A549 treated with CORT108297 at 1 μM for 4 hours (cell line): ENCODE results near the gene CDIP1. TPM values are rescaled to one million over a fixed set of nuclear protein-coding genes. Genes with fewer than 3 reads are reported as not detected.

Source experiments
- total RNA-seq: library from RNA; stranded (reverse); fragments of 200-300 nt; extraction: Qiagen RNA extraction; gene quantifications from 5 replicates; pipeline ENCODE4 v1.2.3, GENCODE V29; 2022

Gene CDIP1
- total RNA-seq = 11.0 to 13.8 TPM (median 11.9 TPM) in 5 replicates

DNA sequence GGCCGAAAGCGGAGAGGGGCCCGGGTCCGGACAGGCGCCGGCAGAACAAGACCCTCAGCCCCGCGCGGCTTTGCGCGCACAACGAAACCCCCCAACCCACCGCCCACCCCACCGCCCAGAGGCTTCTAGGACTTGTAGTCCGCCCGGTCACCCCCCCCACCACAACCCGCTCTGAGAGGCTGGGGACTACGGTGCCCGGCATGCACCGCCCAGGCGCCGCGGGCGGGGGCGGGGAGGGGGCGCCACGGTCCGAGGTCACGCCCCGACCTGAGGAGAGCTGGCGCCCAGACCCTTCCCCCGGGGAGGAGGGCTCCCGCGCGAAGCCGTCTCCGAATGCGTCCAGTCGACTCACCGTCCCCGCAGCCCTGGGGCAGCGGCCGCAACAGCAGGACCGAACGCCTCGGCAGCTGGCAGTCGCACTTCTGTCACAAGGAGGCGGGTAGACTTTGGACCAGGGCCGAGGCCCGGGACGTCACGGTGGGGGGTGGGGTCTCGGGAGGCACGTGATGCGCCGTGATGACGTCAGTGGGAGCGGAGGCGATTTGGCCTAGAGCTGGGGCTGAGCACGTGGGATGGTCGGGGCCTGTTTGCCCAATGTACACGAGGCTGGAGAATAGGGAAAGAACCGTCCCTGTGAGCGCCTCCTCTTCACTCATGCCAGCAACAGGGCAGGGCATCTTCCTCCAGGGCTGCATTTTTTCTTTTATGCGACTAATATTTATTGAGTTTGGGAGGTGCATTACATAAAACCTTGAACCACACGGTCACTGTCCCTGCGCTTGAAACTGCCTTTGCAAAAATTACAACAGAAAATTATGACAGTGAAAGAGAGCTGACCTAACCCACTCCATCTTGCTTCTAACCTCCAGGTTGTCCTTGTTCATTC lies at the start of gene CDIP1:
Gene CDIP1, minus strand, starts transcription at position 424 of the 886 bp plus-strand sequence. CDS start 24,643 bp downstream, outside the sequence.

DNA sequence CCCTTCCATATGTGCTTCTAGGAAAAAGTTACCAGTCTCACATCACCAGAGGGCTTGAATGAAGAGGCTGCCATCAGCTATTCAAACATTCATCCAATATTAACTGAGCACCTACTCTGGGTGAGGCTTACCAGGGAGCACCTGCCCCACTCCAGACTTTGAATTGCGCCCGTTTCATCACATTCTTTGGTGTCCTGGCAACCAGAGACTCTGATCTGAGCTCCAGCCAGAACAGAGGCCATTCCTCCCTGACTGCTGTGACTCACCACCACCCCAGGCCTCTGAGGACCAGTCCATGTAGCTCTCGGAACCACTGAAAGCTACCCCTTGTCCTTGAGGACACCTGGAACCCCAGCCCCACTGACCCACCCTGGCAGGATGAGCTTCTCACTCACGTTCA lies 17.5 kb upstream of the CDIP1 start, which contains the start of gene C16orf96:
Gene C16orf96, plus strand, starts transcription at position 229 of the 400 bp plus-strand sequence. Its CDS starts 150 bp downstream, at position 379.

DNA sequence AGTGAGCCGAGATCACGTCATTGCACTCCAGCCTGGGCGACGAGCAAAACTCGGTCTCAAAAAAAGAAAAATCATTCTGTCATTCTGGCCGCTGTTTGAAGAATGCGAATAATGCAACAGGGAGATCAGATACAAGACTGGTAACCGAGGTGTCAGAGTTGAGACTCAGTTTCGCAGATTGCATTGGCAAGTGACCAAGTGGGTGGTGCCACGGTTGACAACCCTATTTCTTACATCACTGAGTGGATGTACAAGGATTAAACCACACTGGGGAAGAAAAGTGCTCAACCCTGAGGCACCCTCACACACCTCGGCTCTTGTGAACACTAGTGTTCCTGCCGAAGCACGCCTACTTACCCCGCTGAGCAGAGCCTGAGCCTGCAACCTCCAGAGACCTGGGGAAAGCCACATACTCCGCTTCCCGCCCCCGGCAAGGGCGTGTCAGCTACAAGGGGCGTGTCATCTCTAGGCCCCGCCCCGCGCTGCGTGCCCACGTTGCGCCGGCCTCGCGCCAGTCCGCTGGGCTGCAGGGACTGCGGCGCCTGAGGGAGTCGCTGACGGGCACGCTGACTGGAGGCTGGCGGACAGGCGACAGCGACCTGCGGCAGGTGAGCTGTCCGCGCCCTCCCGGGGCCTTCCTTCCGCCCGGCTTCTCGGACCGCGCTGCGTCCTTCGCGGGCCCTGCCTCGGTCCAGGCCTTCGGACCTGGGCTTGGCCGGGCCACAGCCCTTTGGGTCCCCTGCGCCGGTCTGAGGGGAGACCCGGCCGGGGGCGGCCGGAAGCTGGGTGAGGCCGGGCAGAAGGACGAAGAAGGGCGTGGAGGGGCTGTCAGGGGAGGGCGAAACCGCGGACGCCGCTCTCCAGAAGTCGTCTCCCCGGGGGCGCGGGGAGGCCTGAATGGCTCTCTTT lies 62.4 kb downstream of the CDIP1 start, which contains the start of gene HMOX2:
Gene HMOX2, plus strand, starts transcription at position 519 of the 909 bp plus-strand sequence. CDS start 29,127 bp downstream, outside the sequence.

DNA sequence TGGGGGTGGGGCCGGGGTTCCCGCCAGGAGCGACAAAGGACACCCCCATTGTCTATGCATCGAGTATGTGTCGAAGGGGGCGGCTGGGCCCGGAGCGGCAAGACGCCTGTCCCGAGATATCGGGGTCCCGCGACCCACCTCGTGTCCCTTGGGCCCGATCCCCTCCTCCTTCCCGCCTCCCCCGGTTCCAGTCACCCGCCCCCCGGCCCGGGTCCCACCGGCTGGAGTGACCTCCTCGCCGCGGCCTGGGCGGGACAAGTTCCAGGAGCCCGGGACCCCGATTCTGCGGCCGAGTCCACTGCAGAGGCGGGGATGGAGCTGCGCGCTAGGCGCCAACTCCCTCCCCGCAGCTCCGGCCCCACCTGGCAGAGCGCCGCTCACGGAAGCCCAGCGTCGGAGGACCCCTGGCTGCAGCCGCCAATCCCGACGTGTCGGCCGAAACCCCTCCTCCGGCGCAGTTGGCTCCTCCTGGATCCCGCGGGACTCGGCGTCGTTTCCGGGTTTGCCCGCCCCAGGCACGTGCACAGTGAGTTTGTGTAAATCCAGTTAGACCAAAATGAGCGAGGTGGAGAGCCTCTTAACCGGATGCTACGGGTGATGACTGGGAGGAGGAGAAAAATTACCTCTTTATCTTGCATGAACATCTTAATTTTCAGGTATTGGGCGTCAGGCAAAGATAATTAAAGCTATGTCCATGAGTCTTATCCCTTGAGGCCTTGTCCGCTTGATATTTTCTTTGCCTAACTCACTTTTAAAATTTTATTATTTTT lies 64.2 kb downstream of the CDIP1 start, which contains the start of gene NMRAL1:
Gene NMRAL1, minus strand, starts transcription at position 434 of the 770 bp plus-strand sequence. CDS start 493 bp downstream, outside the sequence.

Other genes starting within 250 kb of the CDIP1 start
- gene GLIS2, start 222.7 kb downstream of the CDIP1 start, total RNA-seq = 22.3 to 35.4 TPM (median 32.7 TPM) in 5 replicates
- 54.4 to 80.6 TPM (median 78.0 TPM) in 5 replicates for gene PAM16, start 187.5 kb downstream of the CDIP1 start, total RNA-seq
- gene VASN, start 166.9 kb downstream of the CDIP1 start, total RNA-seq = 4.2 to 8.5 TPM (median 7.4 TPM) in 5 replicates
- 10.3 to 19.8 TPM (median 17.0 TPM) in 5 replicates for gene CORO7, start 122.2 kb downstream of the CDIP1 start, total RNA-seq
- gene DNAJA3, start 112.9 kb downstream of the CDIP1 start, total RNA-seq = 63.6 to 75.3 TPM (median 72.1 TPM) in 5 replicates
- gene NMRAL1, start 64.1 kb downstream of the CDIP1 start, total RNA-seq = 39.4 to 48.9 TPM (median 46.3 TPM) in 5 replicates
- 54.2 to 61.9 TPM (median 58.0 TPM) in 5 replicates for gene HMOX2, start 62.4 kb downstream of the CDIP1 start, total RNA-seq
- 0.02 to 0.03 TPM in 2 of 5 replicates, not detected in the others for gene C16orf96, start 17.6 kb upstream of the CDIP1 start, total RNA-seq
- gene UBALD1, start 76.1 kb upstream of the CDIP1 start, total RNA-seq = 34.5 to 67.4 TPM (median 61.1 TPM) in 5 replicates
- gene MGRN1, start 86.1 kb upstream of the CDIP1 start, total RNA-seq = 35.8 to 41.3 TPM (median 40.5 TPM) in 5 replicates
- 14.9 to 26.8 TPM (median 25.8 TPM) in 5 replicates for gene NUDT16L1, start 154.8 kb upstream of the CDIP1 start, total RNA-seq
- gene ANKS3, start 195.5 kb upstream of the CDIP1 start, total RNA-seq = 20.5 to 28.5 TPM (median 27.7 TPM) in 5 replicates
- 1.0 to 1.8 TPM (median 1.2 TPM) in 5 replicates for gene DNAAF8, start 195.8 kb upstream of the CDIP1 start, total RNA-seq
- gene ZNF500, start 228.4 kb upstream of the CDIP1 start, total RNA-seq = 6.8 to 10.3 TPM (median 8.7 TPM) in 5 replicates
- 0.16 TPM in 1 of 5 replicates, not detected in the others for gene SEPTIN12, start 249.6 kb upstream of the CDIP1 start, total RNA-seq